Measurements from ENCODE around the gene SUGCT. TPM values are rescaled to one million over a fixed set of nuclear protein-coding genes. Genes with fewer than 3 reads are reported as not detected.

SUGCT gene
- total RNA-seq, 4 donors from 2014 or later = 7.8 to 15.0 (median 12.8) TPM

- no peak overlapping the region for H3K4me3 ChIP-seq
- H3K4me1 ChIP-seq = peaks cover 0 to 61% (median 54%) of the 10 kb centered on the region in 4 donors
- no peaks in the 10 kb centered on the region for H3K27me3 ChIP-seq
- TF ChIP-seq CTCF (IDR thresholded peaks at IDR 0.05) (no peak), POLR2AphosphoS5 (IDR thresholded peaks at IDR 0.05) (no peak), EP300 (IDR thresholded peaks at IDR 0.05) (no peak), POLR2A (IDR thresholded peaks at IDR 0.05; ENCODE audit: low read depth) (no peak)
- H3K9me3 ChIP-seq = no peaks in the 10 kb centered on the region
- no peak for DNase-seq (ENCODE audit: extremely low spot score)
- no peaks in the 10 kb centered on the region for H3K36me3 ChIP-seq
- intact Hi-C loops (cut with DNase I) = no loop called here
- H3K27ac ChIP-seq (replicated peaks in 1 of 4) = peak overlapping the region in 2 of 4 donors; percentile 16 to 53
Observed at GRCh38 chr7:40800771-40801170, 666.0 kb downstream of the SUGCT start.

DNA sequence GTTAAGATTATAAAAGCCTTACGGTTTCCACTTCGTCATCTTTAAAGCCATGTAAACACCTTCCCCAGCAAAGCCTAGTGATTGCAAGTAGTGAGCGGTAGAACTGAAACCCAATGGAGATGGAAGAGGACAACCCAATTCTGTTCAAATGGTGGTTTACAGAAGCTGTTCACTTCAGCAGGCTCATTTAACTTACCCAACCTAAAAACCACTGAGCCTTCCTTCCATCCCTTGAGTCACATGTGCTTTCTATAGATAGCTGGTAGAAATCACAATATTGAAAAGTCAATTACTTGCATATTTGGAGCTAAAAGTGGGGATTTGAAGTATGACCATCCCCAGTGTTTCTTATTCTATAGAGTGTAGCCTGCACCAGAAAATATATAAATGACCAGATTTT, 667.7 kb downstream of the SUGCT start:
- DNase-seq (ENCODE audit: extremely low spot score) = no peak
- intact Hi-C loops (cut with DNase I) = no loop called here
- TF ChIP-seq CTCF (IDR thresholded peaks at IDR 0.05) = no peak
- no peaks in the 10 kb centered on the region for H3K27me3 ChIP-seq
- H3K36me3 ChIP-seq = no peaks in the 10 kb centered on the region
- H3K27ac ChIP-seq (replicated peaks in 1 of 4) = no peak overlapping the region
- H3K4me3 ChIP-seq = no peak overlapping the region
- H3K4me1 ChIP-seq = peaks cover 0 to 49% (median 40%) of the 10 kb centered on the region in 4 donors
- H3K9me3 ChIP-seq = no peaks in the 10 kb centered on the region
- 96% methylated on average over 3 of the region's 3 CpGs for WGBS

GRCh38 chr7:40804477-40805215, 669.8 kb downstream of the SUGCT start:
- no peaks in the 10 kb centered on the region for H3K9me3 ChIP-seq
- no peak overlapping the region for H3K4me3 ChIP-seq
- no peaks in the 10 kb centered on the region for H3K27me3 ChIP-seq
- H3K36me3 ChIP-seq = no peaks in the 10 kb centered on the region
- H3K27ac ChIP-seq (replicated peaks in 1 of 4) = no peak overlapping the region
- DNase-seq (ENCODE audit: extremely low spot score) = no peak
- H3K4me1 ChIP-seq = peaks cover 0 to 27% (median 26%) of the 10 kb centered on the region in 4 donors
- 76% methylated on average over 6 of the region's 6 CpGs for WGBS
- intact Hi-C loops (cut with DNase I) = no loop called here
- no peak for TF ChIP-seq POLR2AphosphoS5 (IDR thresholded peaks at IDR 0.05)
- no peak for TF ChIP-seq POLR2A (IDR thresholded peaks at IDR 0.05; ENCODE audit: low read depth)
- TF ChIP-seq EP300 (IDR thresholded peaks at IDR 0.05) = no peak

- intact Hi-C loops (cut with DNase I) = no loop called here
- peaks cover 0 to 22% (median 19%) of the 10 kb centered on the region in 4 donors for H3K4me1 ChIP-seq
- H3K4me3 ChIP-seq = no peak overlapping the region
- H3K27me3 ChIP-seq = no peaks in the 10 kb centered on the region
- no peak overlapping the region for H3K27ac ChIP-seq (replicated peaks in 1 of 4)
- TF ChIP-seq EP300 (IDR thresholded peaks at IDR 0.05) (no peak), POLR2A (IDR thresholded peaks at IDR 0.05; ENCODE audit: low read depth) (no peak), CTCF (IDR thresholded peaks at IDR 0.05) (no peak), POLR2AphosphoS5 (IDR thresholded peaks at IDR 0.05) (no peak)
- no peaks in the 10 kb centered on the region for H3K9me3 ChIP-seq
- no peak for DNase-seq (ENCODE audit: extremely low spot score)
- no peaks in the 10 kb centered on the region for H3K36me3 ChIP-seq
Observed at GRCh38 chr7:40805361-40805760, 670.6 kb downstream of the SUGCT start.

GRCh38 chr7:40808378-40808942, 673.7 kb downstream of the SUGCT start:
- TF ChIP-seq EP300 (IDR thresholded peaks at IDR 0.05) (no peak), POLR2A (IDR thresholded peaks at IDR 0.05; ENCODE audit: low read depth) (no peak), CTCF (IDR thresholded peaks at IDR 0.05) (no peak), POLR2AphosphoS5 (IDR thresholded peaks at IDR 0.05) (no peak)
- no peaks in the 10 kb centered on the region for H3K36me3 ChIP-seq
- H3K4me3 ChIP-seq = no peak overlapping the region
- no peaks in the 10 kb centered on the region for H3K27me3 ChIP-seq
- peaks cover 0 to 12% (median 9%) of the 10 kb centered on the region in 4 donors for H3K4me1 ChIP-seq
- peaks cover 0 to 12% (median 5%) of the 10 kb centered on the region in 4 donors for H3K9me3 ChIP-seq
- no peak for DNase-seq (ENCODE audit: extremely low spot score)
- intact Hi-C loops (cut with DNase I) = no loop called here
- no peak overlapping the region for H3K27ac ChIP-seq (replicated peaks in 1 of 4)

Data from esophagus muscularis mucosa (tissue), 4 donors.